Peyer's patch (tissue), 4 donors: ENCODE measurements around the gene SLC34A3. TPM values are rescaled to one million over a fixed set of nuclear protein-coding genes. Genes with fewer than 3 reads are reported as not detected.

Experiments
- DNase-seq, 3 donors: peaks; one replicate each; pipeline ENCODE4 v3.0.0-alpha.2; 2017 to 2019
- H3K27ac ChIP-seq, 4 donors: fragments of 200-600 bp; sonication (generic); one replicate each; pipeline ENCODE4 v1.5.1; 2016 to 2019
- H3K27me3 ChIP-seq, 2 donors: fragments of 200-600 bp; sonication (generic); one replicate each; pipeline ENCODE4 v1.5.1; 2019
- H3K36me3 ChIP-seq, 3 donors: fragments of 200-600 bp; sonication (generic); one replicate each; pipeline ENCODE4 v1.5.1; 2016 to 2019
- H3K4me1 ChIP-seq, 4 donors: fragments of 200-600 bp; sonication (generic); one replicate each; pipeline ENCODE4 v1.5.1; 2016 to 2019
- H3K4me3 ChIP-seq, 4 donors: fragments of 200-600 bp; sonication (generic); 1 replicate in 3 of 4; 2 replicates in 1 of 4; pipeline ENCODE4 v1.5.1; 2016 to 2019; ENCODE audit warnings: mild to moderate bottlenecking in 1 of 4
- H3K9me3 ChIP-seq, 4 donors: fragments of 200-600 bp; sonication (generic); one replicate each; pipeline ENCODE4 v1.5.1; 2016 to 2019; ENCODE audit warnings: mild to moderate bottlenecking in 1 of 4
- CTCF ChIP-seq, 6 experiments: fragments of 450-650 bp in 4 of 6; fragments of 200-600 bp in 2 of 6; sonication (generic) in 1 of 6; IDR thresholded peaks; one replicate each; pipeline ENCODE4 v1.5.1; 2017 to 2019; ENCODE audit warnings: antibody characterized with exemption in 6 of 6, mild to moderate bottlenecking in 3 of 6, moderate library complexity in 1 of 6
- POLR2A ChIP-seq, 2 donors: fragments of 450-650 bp; IDR thresholded peaks; one replicate each; pipeline ENCODE4 v1.5.1; 2017; ENCODE audit warnings: antibody characterized with exemption in 2 of 2, mild to moderate bottlenecking in 2 of 2, moderate library complexity in 2 of 2
- total RNA-seq, 4 donors: library from RNA; depleted of rRNA; stranded (reverse); fragments of >200 nt; gene quantifications; one replicate each; pipeline ENCODE4 v1.1.0, GENCODE V29; 2016

SLC34A3 gene
- total RNA-seq, 4 donors from 2014 or later, result 4.0 to 14.8 (median 13.3) TPM; not detected in 1

- H3K4me1 ChIP-seq, result peaks cover 0 to 63% (median 13%) of the 10 kb centered on the region in 4 donors
- peak overlapping the region in 3 of 4 donors; percentile 43 to 96 (median 74) for H3K4me3 ChIP-seq
Measured at GRCh38 chr9:137198051-137198901, 32.4 kb upstream of the SLC34A3 start.

DNA sequence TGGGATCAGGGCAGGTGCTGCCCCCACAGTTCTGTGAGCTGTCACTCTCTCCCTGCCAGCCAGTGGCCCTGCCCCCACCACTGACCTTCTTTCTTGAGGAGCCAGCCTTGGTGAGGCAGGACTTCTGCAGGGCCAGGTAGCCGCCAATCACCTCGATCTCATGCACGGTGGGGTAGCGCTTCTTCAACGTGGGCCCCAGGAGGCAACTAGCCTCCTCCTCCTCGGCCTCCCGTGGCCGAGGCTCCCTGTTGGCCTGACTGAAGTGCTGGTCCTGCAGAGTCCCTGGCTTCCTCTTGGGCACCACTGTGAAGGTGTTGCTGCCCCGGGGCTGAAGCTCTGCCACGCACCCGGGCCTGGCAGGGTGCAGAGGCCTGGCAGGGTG, 31.8 kb upstream of the SLC34A3 start:
- peak in 1 of 3 donors; percentile 70 for DNase-seq
- H3K4me1 ChIP-seq, result peaks cover 0 to 68% (median 15%) of the 10 kb centered on the region in 4 donors
- peak overlapping the region in 3 of 4 donors; percentile 85 to 98 (median 92) for H3K27ac ChIP-seq

More at GRCh38 chr9:137198051-137198901, 32.4 kb upstream of the SLC34A3 start:
- TF ChIP-seq CTCF (IDR thresholded peaks at IDR 0.05) (no peak), POLR2A (IDR thresholded peaks at IDR 0.05) (peak; percentile 57 to 79)
- H3K9me3 ChIP-seq, result no peaks in the 10 kb centered on the region
- H3K36me3 ChIP-seq, result no peaks in the 10 kb centered on the region
- H3K27me3 ChIP-seq, result no peaks in the 10 kb centered on the region
- DNase-seq, result peak in 2 of 3 donors; percentile 85 to 86
- peak overlapping the region in 3 of 4 donors; percentile 85 to 98 (median 92) for H3K27ac ChIP-seq

DNA sequence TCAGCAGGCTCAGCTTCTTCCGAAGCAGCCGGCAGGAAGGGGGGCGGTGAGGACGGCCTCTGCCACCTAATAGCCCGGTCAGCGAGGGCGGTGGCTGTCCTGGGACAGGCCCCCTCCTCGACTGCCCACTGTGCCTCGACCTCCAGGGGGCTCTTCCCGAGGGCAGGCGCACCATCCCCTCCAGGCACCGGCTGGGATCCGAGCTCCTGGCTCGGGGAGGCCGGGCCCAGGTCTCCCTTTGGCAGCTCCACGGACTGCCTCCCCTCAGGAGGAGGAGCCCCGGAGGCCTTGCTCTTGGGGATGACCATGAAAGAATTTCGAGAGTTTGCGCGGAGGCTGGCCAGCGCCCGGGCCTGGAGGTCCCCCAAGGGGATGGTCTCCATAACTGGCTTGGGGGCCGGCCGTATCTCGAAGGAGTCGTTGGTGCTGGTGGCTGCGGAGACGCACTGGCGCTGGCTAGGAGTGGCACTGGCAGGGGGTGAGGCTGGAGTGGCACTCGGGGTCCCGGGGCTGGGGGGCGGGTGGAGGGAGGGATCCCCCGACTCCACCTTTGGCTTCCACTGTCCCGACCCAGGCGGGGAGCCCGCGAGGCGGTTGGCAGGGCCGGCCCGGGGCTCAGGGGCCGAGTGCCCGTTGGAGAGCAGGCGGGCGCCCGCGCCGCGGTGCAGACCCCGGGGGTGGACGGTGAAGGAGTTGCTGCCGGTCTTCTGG, 31.1 kb upstream of the SLC34A3 start:
- Histone ChIP-seq H3K27ac (peak overlapping the region in 3 of 4 donors; percentile 85 to 98 (median 92)), H3K4me3 (peak overlapping the region; percentile 43 to 96 (median 83)), H3K4me1 (peaks cover 0 to 68% (median 18%) of the 10 kb centered on the region in 4 donors), H3K27me3 (no peaks in the 10 kb centered on the region), H3K36me3 (no peaks in the 10 kb centered on the region), H3K9me3 (no peaks in the 10 kb centered on the region)
- TF ChIP-seq CTCF (IDR thresholded peaks at IDR 0.05) (no peak), POLR2A (IDR thresholded peaks at IDR 0.05) (no peak)
- peak in 1 of 3 donors; percentile 60 for DNase-seq

More for the DNA sequence above, 31.8 kb upstream of the SLC34A3 start:
- Histone ChIP-seq H3K27me3 (no peaks in the 10 kb centered on the region), H3K36me3 (no peaks in the 10 kb centered on the region), H3K9me3 (no peaks in the 10 kb centered on the region), H3K4me3 (peak overlapping the region; percentile 43 to 96 (median 83))
- TF ChIP-seq POLR2A (IDR thresholded peaks at IDR 0.05) (no peak), CTCF (IDR thresholded peaks at IDR 0.05) (no peak)

DNA sequence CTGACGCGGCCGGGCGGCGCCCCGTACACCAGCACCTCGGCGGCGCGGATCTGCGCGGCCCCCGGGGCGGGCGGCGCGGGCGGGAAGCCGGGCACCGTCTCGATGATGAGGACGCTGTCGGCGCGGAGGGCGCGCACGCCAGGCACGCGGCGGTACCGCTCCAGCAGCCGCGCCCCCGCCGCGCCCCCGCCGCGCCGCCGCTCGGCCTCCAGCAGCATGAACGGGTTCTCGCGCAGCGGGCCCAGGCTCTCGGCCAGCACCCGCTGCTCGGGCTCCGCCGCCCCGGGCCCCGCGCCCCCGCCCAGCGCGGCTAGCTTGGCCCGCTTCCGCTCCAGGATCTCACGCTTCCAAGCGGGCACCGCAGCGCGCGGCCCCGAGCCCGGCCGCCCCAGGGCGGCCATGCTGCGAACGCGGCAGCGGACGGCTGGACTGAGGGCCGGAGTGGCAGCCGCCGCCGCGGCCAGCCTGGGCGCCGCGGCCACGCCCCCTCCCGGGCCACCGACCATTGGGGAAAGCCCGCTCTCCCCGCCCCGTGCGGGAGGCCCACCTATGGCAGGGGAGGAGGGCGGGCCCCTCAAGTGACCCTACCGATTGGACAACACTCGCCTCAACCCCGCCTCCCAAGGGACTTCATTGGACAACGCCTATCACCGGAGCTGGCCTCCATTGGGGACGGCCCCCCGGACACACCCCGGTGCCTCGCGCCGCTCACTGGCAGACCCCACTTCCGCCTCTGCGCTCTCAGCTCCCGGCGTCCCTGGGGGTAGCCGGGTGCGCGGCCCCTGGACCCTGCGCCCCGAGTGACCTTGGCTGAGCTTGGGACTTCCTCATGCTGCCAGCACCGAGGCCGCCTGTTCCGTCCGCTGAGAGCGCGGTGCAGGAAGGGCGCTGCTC, 30.1 kb upstream of the SLC34A3 start, which contains the start of gene TPRN:
Gene TPRN (minus strand): TSS at position 431 of the 894 bp plus-strand sequence. CDS start 30 bp downstream, at position 401.
- Histone ChIP-seq H3K27me3 (no peaks in the 10 kb centered on the region), H3K36me3 (no peaks in the 10 kb centered on the region), H3K9me3 (no peaks in the 10 kb centered on the region), H3K4me3 (peak within 1 kb of the TSS; percentile 43 to 96 (median 83)), H3K27ac (peak within 1 kb of the TSS; percentile 83 to 98 (median 88)), H3K4me1 (peaks cover 0 to 64% (median 23%) of the 10 kb centered on the region in 4 donors)
- peak; percentile 99 to 100 (median 100) for DNase-seq
- peak in 2 of 6 experiments; percentile 4 to 20 for TF ChIP-seq CTCF (IDR thresholded peaks at IDR 0.05)
- peak; percentile 83 to 96 for TF ChIP-seq POLR2A (IDR thresholded peaks at IDR 0.05)
